PC-9 (cell line): ENCODE measurements around the gene CAP2. TPM values are rescaled to one million over a fixed set of nuclear protein-coding genes. Genes with fewer than 3 reads are reported as not detected.

Source experiments
- BruUV-seq: library from RNA; stranded (reverse); fragments of 400-500 nt; replicated peaks from 2 replicates; lab custom pipeline; 2021; lab: Mats Ljungman, UMichigan
- CTCF ChIA-PET: fragments of 300-600 bp; sonication (Branson Sonifier 250); formaldehyde crosslinking; loops from one replicate; lab custom pipeline; 2022; ENCODE audit warnings: antibody characterized with exemption; lab: Charles Lee
- POLR2A ChIA-PET: fragments of 300-600 bp; sonication (Branson Sonifier 250); formaldehyde crosslinking; loops from one replicate; lab custom pipeline; 2022; ENCODE audit warnings: antibody characterized with exemption; ENCODE audit not compliant: unreplicated experiment; lab: Charles Lee
- DNase-seq, 2 experiments: peaks; one replicate each; pipeline versions ENCODE4 v3.0.0 to v3.0.0-alpha.2; 2015 to 2022; ENCODE audit warnings: mixed read lengths in 1 of 2
- H2AFZ ChIP-seq: fragments of 200-600 bp; sonication (generic); 2 replicates; pipeline ENCODE4 v1.8.1; 2017; ENCODE audit warnings: antibody characterized with exemption
- H3F3A ChIP-seq: fragments of 200-600 bp; sonication (generic); 2 replicates; pipeline ENCODE4 v1.8.1; 2017; ENCODE audit warnings: antibody characterized with exemption, mild to moderate bottlenecking, low read depth; ENCODE audit not compliant: insufficient read depth
- H3K27ac ChIP-seq: fragments of 200-600 bp; sonication (generic); 2 replicates; pipeline ENCODE4 v1.6.1; 2016; ENCODE audit warnings: mixed run types
- H3K27me3 ChIP-seq: fragments of 200-600 bp; sonication (generic); 2 replicates; pipeline ENCODE4 v1.6.1; 2016; ENCODE audit warnings: low read depth, mixed run types; ENCODE audit not compliant: insufficient read depth
- H3K36me3 ChIP-seq: fragments of 200-600 bp; sonication (generic); 2 replicates; pipeline ENCODE4 v1.6.1; 2016; ENCODE audit warnings: low read depth, mixed run types
- H3K4me1 ChIP-seq: fragments of 200-600 bp; sonication (generic); replicated peaks from 2 replicates; pipeline ENCODE4 v1.6.1; 2016; ENCODE audit warnings: mixed run types; ENCODE audit not compliant: insufficient read depth
- H3K4me2 ChIP-seq: fragments of 200-600 bp; sonication (generic); 2 replicates; pipeline ENCODE4 v1.6.1; 2017; ENCODE audit warnings: mixed run types
- H3K4me3 ChIP-seq: fragments of 200-600 bp; sonication (generic); 2 replicates; pipeline ENCODE4 v1.6.1; 2016; ENCODE audit warnings: mixed run types
- H3K79me2 ChIP-seq: fragments of 200-600 bp; sonication (generic); 2 replicates; pipeline ENCODE4 v1.6.1; 2017; ENCODE audit warnings: low read depth, mixed run types
- H3K9me2 ChIP-seq: fragments of 200-600 bp; sonication (generic); 2 replicates; pipeline ENCODE4 v1.8.1; 2017; ENCODE audit warnings: mild to moderate bottlenecking; ENCODE audit not compliant: insufficient read depth
- H3K9me3 ChIP-seq: fragments of 200-600 bp; sonication (generic); 2 replicates; pipeline ENCODE4 v1.8.1; 2016; ENCODE audit warnings: low read depth; ENCODE audit not compliant: insufficient read depth
- H4K20me1 ChIP-seq: fragments of 200-600 bp; sonication (generic); 2 replicates; pipeline ENCODE4 v1.8.1; 2017; ENCODE audit not compliant: insufficient read depth
- CTCF ChIP-seq: fragments of 200-600 bp; sonication (generic); conservative IDR thresholded peaks from 2 replicates; pipeline ENCODE4 v1.6.1; 2017; ENCODE audit warnings: mixed run types, antibody characterized with exemption, mild to moderate bottlenecking, moderate library complexity
- EZH2 ChIP-seq: fragments of 200-600 bp; sonication (generic); IDR thresholded peaks from 2 replicates; pipeline ENCODE4 v1.8.0; 2017; ENCODE audit warnings: antibody characterized with exemption, low read depth
- intact Hi-C: fragments of 100-400 bp; cut with micrococcal nuclease; formaldehyde crosslinking; loops from one replicate; pipeline ENCODE4 v1.10.0; 2022; ENCODE audit not compliant: unreplicated experiment
- total RNA-seq: library from RNA; stranded (reverse); gene quantifications from 2 replicates; pipeline ENCODE4 v1.2.3, GENCODE V29; 2021

The CAP2 gene
- total RNA-seq, 1 experiment from 2014 or later = 12.0 TPM

- peaks cover 6% of the 10 kb centered on the region; the same call in 1 of the 2 replicates for H3K4me1 ChIP-seq
- H3K36me3 ChIP-seq = no peaks in the 10 kb centered on the region
- no peak for DNase-seq
- intact Hi-C loops = no loop called here
- H3K27ac ChIP-seq = no peak overlapping the region
- no peaks in the 10 kb centered on the region for H3K9me3 ChIP-seq
- ChIA-PET POLR2A (no interaction called here), CTCF (no interaction called here)
- TF ChIP-seq CTCF (no peak), EZH2 (no peak)
- no peaks in the 10 kb centered on the region for H3K9me2 ChIP-seq
- no peaks in the 10 kb centered on the region for H3K27me3 ChIP-seq
- no TSS peak for BruUV-seq
- peaks cover 26% of the 10 kb centered on the region for H3F3A ChIP-seq
- H2AFZ ChIP-seq = no peak overlapping the region
- H3K4me3 ChIP-seq = no peak overlapping the region
- H4K20me1 ChIP-seq = no peaks in the 10 kb centered on the region
- no peak overlapping the region for H3K4me2 ChIP-seq
- H3K79me2 ChIP-seq = no peaks in the 10 kb centered on the region
These were observed 213.2 kb downstream of the CAP2 start for GRCh38 chr6:17606606-17607005.

Other genes with a start within 250 kb of the CAP2 start
- 0.72 and 0.85 TPM in 2 replicates for gene RBM24, start 112.2 kb upstream of the CAP2 start, total RNA-seq
- gene FAM8A1, start 206.7 kb downstream of the CAP2 start, total RNA-seq = 8.1 and 11.9 TPM in 2 replicates